Esophagus squamous epithelium (tissue), 5 donors: ENCODE measurements around the gene RASGRF2. TPM values are rescaled to one million over a fixed set of nuclear protein-coding genes. Genes with fewer than 3 reads are reported as not detected.

Experiments
- DNase-seq: peaks from one replicate; lab custom pipeline; 2025; lab: John Stamatoyannopoulos, UW
- H3K27ac ChIP-seq, 4 donors: fragments of 200-600 bp; sonication (generic); one replicate each; pipeline ENCODE4 v1.5.1; 2016 to 2019; ENCODE audit warnings: mild to moderate bottlenecking in 1 of 4
- H3K27me3 ChIP-seq, 4 donors: fragments of 200-600 bp; sonication (generic); 1 replicate in 3 of 4; 2 replicates in 1 of 4; pipeline versions ENCODE4 v1.5.1 to v1.6.0; 2017 to 2021; ENCODE audit warnings: antibody characterized with exemption in 1 of 4
- H3K36me3 ChIP-seq, 3 donors: fragments of 200-600 bp; sonication (generic); one replicate each; pipeline ENCODE4 v1.5.1; 2016 to 2019
- H3K4me1 ChIP-seq, 3 donors: fragments of 200-600 bp; sonication (generic); one replicate each; pipeline ENCODE4 v1.5.1; 2017 to 2019
- H3K4me3 ChIP-seq, 4 donors: fragments of 200-600 bp; sonication (generic); 1 replicate in 3 of 4; 2 replicates in 1 of 4; pipeline ENCODE4 v1.5.1; 2016 to 2019; ENCODE audit warnings: mild to moderate bottlenecking in 2 of 4, moderate library complexity in 1 of 4
- H3K9me3 ChIP-seq, 3 donors: fragments of 200-600 bp; sonication (generic); one replicate each; pipeline ENCODE4 v1.5.1; 2016 to 2019
- CTCF ChIP-seq, 6 experiments: fragments of 450-650 bp in 4 of 6; fragments of 200-600 bp in 2 of 6; sonication (generic) in 2 of 6; IDR thresholded peaks; one replicate each; pipeline ENCODE4 v1.5.1; 2016 to 2019; ENCODE audit warnings: antibody characterized with exemption in 6 of 6, mild to moderate bottlenecking in 4 of 6, moderate library complexity in 4 of 6
- POLR2A ChIP-seq, 4 donors: fragments of 450-650 bp; IDR thresholded peaks; one replicate each; pipeline ENCODE4 v1.6.1; 2017; ENCODE audit warnings: antibody characterized with exemption in 4 of 4, mild to moderate bottlenecking in 4 of 4, moderate library complexity in 3 of 4
- WGBS, 2 donors: methylation state at CpG; one replicate each; pipeline ENCODE4 v1.1.5; 2018; 5-methylcytosine and 5-hydroxymethylcytosine counted together
- intact Hi-C: fragments of 100-400 bp; cut with DNase I; formaldehyde crosslinking; loops from one replicate; pipeline ENCODE4 v1.15.0; 2022
- total RNA-seq, 4 donors: library from RNA; depleted of rRNA; stranded (reverse); fragments of >200 nt; gene quantifications; one replicate each; pipeline ENCODE4 v1.1.0, GENCODE V29; 2016
- donor health status: DM: yes; HTN: yes; CAD: no.

The RASGRF2 gene
- total RNA-seq, 4 donors from 2014 or later: 0.49 to 3.2 (median 0.62) TPM

GRCh38 chr5:81156732-81157131 is 196.6 kb downstream of the RASGRF2 start:
- Histone ChIP-seq H3K9me3 (peaks cover 0 to 11% (median 0%) of the 10 kb centered on the region in 3 donors), H3K27ac (no peak overlapping the region), H3K4me3 (no peak overlapping the region), H3K36me3 (no peaks in the 10 kb centered on the region), H3K4me1 (no peaks in the 10 kb centered on the region), H3K27me3 (no peaks in the 10 kb centered on the region)
- DNase-seq: no peak
- TF ChIP-seq CTCF (IDR thresholded peaks at IDR 0.05) (no peak), POLR2A (IDR thresholded peaks at IDR 0.05) (no peak)
- intact Hi-C loops: no loop called here
- 84 to 88% methylated on average over 6 of the region's 6 CpGs for WGBS, 2 donors

- no peak for DNase-seq
- no peaks in the 10 kb centered on the region for H3K4me1 ChIP-seq
- 71 to 86% methylated on average over 5 of the region's 5 CpGs for WGBS, 2 donors
These were observed 200.9 kb downstream of the RASGRF2 start for GRCh38 chr5:81161012-81161601.

GRCh38 chr5:81162501-81162900 is 202.3 kb downstream of the RASGRF2 start:
- TF ChIP-seq POLR2A (IDR thresholded peaks at IDR 0.05) (no peak), CTCF (IDR thresholded peaks at IDR 0.05) (no peak)
- no peaks in the 10 kb centered on the region for H3K27me3 ChIP-seq
- no peak overlapping the region for H3K4me3 ChIP-seq
- no peak overlapping the region for H3K27ac ChIP-seq
- no peaks in the 10 kb centered on the region for H3K9me3 ChIP-seq
- no peak for DNase-seq
- no peaks in the 10 kb centered on the region for H3K36me3 ChIP-seq
- 41 to 42% methylated on average over 8 to 9 of the region's 9 CpGs for WGBS, 2 donors
- no peaks in the 10 kb centered on the region for H3K4me1 ChIP-seq
- intact Hi-C loops: no loop called here

More at GRCh38 chr5:81161012-81161601, 200.9 kb downstream of the RASGRF2 start:
- intact Hi-C loops: no loop called here
- H3K36me3 ChIP-seq: no peaks in the 10 kb centered on the region
- H3K4me3 ChIP-seq: no peak overlapping the region
- TF ChIP-seq POLR2A (IDR thresholded peaks at IDR 0.05) (no peak), CTCF (IDR thresholded peaks at IDR 0.05) (no peak)
- H3K27me3 ChIP-seq: no peaks in the 10 kb centered on the region
- peaks cover 0 to 11% (median 0%) of the 10 kb centered on the region in 3 donors for H3K9me3 ChIP-seq
- no peak overlapping the region for H3K27ac ChIP-seq

GRCh38 chr5:81163651-81164050 is 203.5 kb downstream of the RASGRF2 start:
- Histone ChIP-seq H3K27ac (no peak overlapping the region), H3K9me3 (no peaks in the 10 kb centered on the region), H3K4me3 (no peak overlapping the region), H3K27me3 (no peaks in the 10 kb centered on the region), H3K4me1 (no peaks in the 10 kb centered on the region), H3K36me3 (no peaks in the 10 kb centered on the region)
- 76 to 89% methylated on average over 3 of the region's 3 CpGs for WGBS, 2 donors
- TF ChIP-seq POLR2A (IDR thresholded peaks at IDR 0.05): no peak
- TF ChIP-seq CTCF (IDR thresholded peaks at IDR 0.05): no peak
- no peak for DNase-seq
- intact Hi-C loops: no loop called here

GRCh38 chr5:81164476-81164875 is 204.3 kb downstream of the RASGRF2 start:
- DNase-seq: no peak
- Histone ChIP-seq H3K27ac (no peak overlapping the region), H3K36me3 (no peaks in the 10 kb centered on the region), H3K9me3 (no peaks in the 10 kb centered on the region), H3K4me1 (no peaks in the 10 kb centered on the region), H3K4me3 (no peak overlapping the region), H3K27me3 (no peaks in the 10 kb centered on the region)
- 86 to 88% methylated on average over 2 of the region's 2 CpGs for WGBS, 2 donors
- intact Hi-C loops: no loop called here
- no peak for TF ChIP-seq POLR2A (IDR thresholded peaks at IDR 0.05)
